ENCODE results near the gene ESRRB.

Gene ESRRB

DNA sequence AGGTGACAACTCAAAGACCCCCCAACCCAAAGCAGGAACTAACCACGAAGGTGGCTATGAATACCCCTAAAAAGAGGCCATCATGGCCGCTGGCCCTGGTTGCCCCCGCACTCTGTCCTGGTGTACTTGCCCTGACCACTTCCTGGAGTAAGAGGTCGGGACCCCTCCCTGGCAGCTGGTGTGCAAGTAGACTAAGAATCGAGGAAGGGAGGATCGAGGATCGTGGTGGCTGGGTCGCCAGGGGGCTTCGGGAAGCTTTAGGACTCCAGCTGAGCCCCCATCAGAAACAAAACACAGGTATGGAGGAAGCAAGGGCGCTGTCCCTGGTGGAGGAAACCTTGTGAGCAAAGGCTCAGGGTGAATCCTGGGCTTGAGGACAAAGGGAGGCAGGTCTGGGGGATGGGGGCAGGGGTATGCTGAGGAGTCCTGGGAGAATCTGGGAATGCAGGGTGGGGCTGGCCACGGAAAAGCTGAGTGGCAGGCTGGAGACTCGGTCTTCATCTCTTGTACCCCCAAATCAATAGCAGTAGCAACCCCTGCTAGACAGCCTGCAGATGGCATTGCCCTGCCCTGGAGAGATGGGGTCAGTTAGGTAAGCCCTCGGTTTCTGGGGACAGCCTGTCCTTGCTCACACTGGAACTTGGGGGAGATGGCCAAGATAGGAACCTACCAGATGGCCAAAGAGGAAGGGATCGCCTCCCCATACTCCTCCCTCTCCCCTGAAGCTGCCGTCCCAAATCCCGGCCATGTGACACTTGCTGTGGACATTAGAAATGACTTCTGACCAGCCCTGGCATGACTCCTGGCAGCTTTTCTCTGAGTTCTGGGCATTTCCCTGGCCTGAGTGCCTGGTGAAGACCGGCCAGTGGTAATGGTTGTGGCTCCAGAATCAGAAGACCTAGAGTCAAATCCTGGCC lies 45.3 kb upstream of the ESRRB start:
- no peak overlapping the region for H4K5ac ChIP-seq (ENCODE audit: low read length)
- no peak overlapping the region for H2BK120ac ChIP-seq (ENCODE audit: low read depth, low read length)
- no peaks in the 10 kb centered on the region for H3K27me3 ChIP-seq (ENCODE audit: insufficient read depth, low read length, poor library complexity)
- no peak overlapping the region for H3K4ac ChIP-seq (ENCODE audit: low read depth, low read length)
- H3K9ac ChIP-seq (ENCODE audit: low read length): no peak overlapping the region
- no peak overlapping the region for H3K18ac ChIP-seq (ENCODE audit: low read length)
- no peak overlapping the region for H4K8ac ChIP-seq (ENCODE audit: low read depth, low read length)
- no peaks in the 10 kb centered on the region for H3K79me1 ChIP-seq (ENCODE audit: low read length)
- H3K4me2 ChIP-seq (ENCODE audit: low read length): no peak overlapping the region
- no peak overlapping the region for H2AK5ac ChIP-seq (ENCODE audit: low read length)
- no CpG with 5 or more reads among the region's 17 CpGs for WGBS (ENCODE audit: extremely low coverage, insufficient coverage, low lambda C conversion rate)
- H2BK15ac ChIP-seq (replicated peaks; ENCODE audit: low read depth): no peak overlapping the region
- no peak overlapping the region for H3K56ac ChIP-seq (ENCODE audit: low read length)
- no peak overlapping the region for H3K4me3 ChIP-seq (ENCODE audit: low read length)
- H3K27ac ChIP-seq (ENCODE audit: low read depth, low read length): no peak overlapping the region
- no peaks in the 10 kb centered on the region for H3K79me2 ChIP-seq (ENCODE audit: control insufficient read depth, insufficient read depth, low read length)
- no peaks in the 10 kb centered on the region for H3K4me1 ChIP-seq (ENCODE audit: control insufficient read depth, low read depth, low read length)
- H3K23ac ChIP-seq (ENCODE audit: low read length): no peak overlapping the region
- no peaks in the 10 kb centered on the region for H3K36me3 ChIP-seq (ENCODE audit: control insufficient read depth, insufficient read depth, low read length)
- peak; percentile 32 for DNase-seq
- no peak overlapping the region for H2BK5ac ChIP-seq (ENCODE audit: low read length)

DNA sequence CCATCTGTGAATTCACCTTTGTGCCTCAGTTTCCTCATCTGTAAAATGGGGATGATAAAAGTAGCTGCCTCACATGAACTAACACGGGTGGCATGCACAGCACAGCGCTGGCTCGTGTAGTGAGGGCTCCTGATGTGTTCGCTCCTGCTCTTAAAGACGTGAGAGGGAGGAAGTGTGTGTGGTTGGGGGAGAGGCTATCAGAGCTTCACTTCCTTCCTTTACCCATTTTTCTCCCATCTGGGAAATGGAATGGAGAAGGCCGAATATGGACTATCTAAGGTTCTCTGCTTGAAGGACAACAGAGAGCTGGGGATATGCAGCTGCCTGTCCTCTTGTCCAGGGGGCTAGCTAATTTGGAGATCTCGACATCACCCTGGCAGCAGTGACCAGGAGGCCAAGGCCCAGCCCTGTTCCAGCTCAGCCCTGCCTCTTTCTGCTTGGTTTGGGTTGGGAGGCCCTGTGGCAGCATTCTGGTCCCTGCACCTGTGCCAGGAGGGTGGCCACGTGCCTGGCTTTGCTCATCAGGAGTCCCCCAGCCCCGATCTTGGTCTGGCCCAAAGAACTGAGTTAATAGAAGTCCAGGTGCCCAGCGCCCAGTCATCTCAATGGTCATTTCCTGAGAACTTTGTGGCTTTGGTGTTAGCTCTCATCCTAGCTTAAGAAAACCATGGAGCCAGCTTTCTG lies 44.5 kb upstream of the ESRRB start:
- no peak overlapping the region for H3K27ac ChIP-seq (ENCODE audit: low read depth, low read length)
- no peaks in the 10 kb centered on the region for H3K27me3 ChIP-seq (ENCODE audit: insufficient read depth, low read length, poor library complexity)
- no peak overlapping the region for H2BK5ac ChIP-seq (ENCODE audit: low read length)
- H3K9ac ChIP-seq (ENCODE audit: low read length): no peak overlapping the region
- no peak overlapping the region for H2BK120ac ChIP-seq (ENCODE audit: low read depth, low read length)
- H4K8ac ChIP-seq (ENCODE audit: low read depth, low read length): no peak overlapping the region
- no peaks in the 10 kb centered on the region for H3K79me1 ChIP-seq (ENCODE audit: low read length)
- H3K79me2 ChIP-seq (ENCODE audit: control insufficient read depth, insufficient read depth, low read length): no peaks in the 10 kb centered on the region
- no peak overlapping the region for H3K18ac ChIP-seq (ENCODE audit: low read length)
- H3K4me2 ChIP-seq (ENCODE audit: low read length): no peak overlapping the region
- no CpG with 5 or more reads among the region's 10 CpGs for WGBS (ENCODE audit: extremely low coverage, insufficient coverage, low lambda C conversion rate)
- no peak for DNase-seq
- H4K5ac ChIP-seq (ENCODE audit: low read length): no peak overlapping the region
- no peak overlapping the region for H2BK15ac ChIP-seq (replicated peaks; ENCODE audit: low read depth)
- no peak overlapping the region for H3K56ac ChIP-seq (ENCODE audit: low read length)
- H2AK5ac ChIP-seq (ENCODE audit: low read length): no peak overlapping the region
- no peak overlapping the region for H3K4me3 ChIP-seq (ENCODE audit: low read length)
- no peak overlapping the region for H3K23ac ChIP-seq (ENCODE audit: low read length)
- no peaks in the 10 kb centered on the region for H3K4me1 ChIP-seq (ENCODE audit: control insufficient read depth, low read depth, low read length)
- H3K36me3 ChIP-seq (ENCODE audit: control insufficient read depth, insufficient read depth, low read length): no peaks in the 10 kb centered on the region
- no peak overlapping the region for H3K4ac ChIP-seq (ENCODE audit: low read depth, low read length)

DNA sequence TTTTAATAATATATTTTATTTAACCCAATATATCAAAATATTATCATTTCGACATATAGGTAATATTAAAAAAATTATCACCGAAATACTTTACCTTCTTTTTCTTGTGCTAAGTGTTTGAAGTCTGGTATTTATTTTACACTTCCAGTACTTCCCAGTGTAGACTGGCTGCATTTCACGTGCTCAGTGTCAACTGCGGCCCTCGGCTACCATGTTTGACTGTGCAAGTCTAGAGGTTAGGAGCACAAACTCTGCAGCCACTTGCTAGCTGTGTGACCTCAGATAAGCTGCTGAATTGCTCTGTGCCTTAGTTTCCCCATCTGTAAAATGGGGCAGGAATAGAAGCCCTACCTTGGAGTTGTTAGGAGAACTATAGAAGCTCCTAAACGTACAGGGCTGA lies 42.3 kb upstream of the ESRRB start:
- H4K5ac ChIP-seq (ENCODE audit: low read length): no peak overlapping the region
- WGBS (ENCODE audit: extremely low coverage, insufficient coverage, low lambda C conversion rate): 100% methylated on average over 2 of the region's 6 CpGs
- no peak for DNase-seq

DNA sequence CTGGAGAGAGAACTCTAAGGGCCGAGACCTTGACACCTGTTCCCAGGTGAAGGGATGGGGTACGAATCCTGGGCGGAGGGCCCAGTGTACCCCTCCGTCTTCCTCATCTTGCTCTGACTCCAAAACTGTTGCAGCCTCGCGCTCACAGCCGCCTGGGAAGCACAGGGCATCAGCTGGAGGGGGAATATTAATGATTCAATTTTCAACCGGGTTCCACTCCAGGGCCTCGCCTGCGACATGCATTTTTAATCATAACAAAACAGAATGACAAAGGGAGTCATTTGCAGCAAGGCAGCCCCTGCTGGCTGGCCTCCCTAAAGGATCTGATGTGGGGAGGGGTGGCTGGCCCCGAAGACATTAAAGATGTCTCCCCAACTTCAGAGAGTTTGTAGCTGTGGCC lies 41.6 kb upstream of the ESRRB start:
- Histone ChIP-seq H3K4me3 (ENCODE audit: low read length) (no peak overlapping the region), H3K79me1 (ENCODE audit: low read length) (no peaks in the 10 kb centered on the region), H4K5ac (ENCODE audit: low read length) (no peak overlapping the region), H3K79me2 (ENCODE audit: control insufficient read depth, insufficient read depth, low read length) (no peaks in the 10 kb centered on the region), H3K4ac (ENCODE audit: low read depth, low read length) (no peak overlapping the region), H4K8ac (ENCODE audit: low read depth, low read length) (no peak overlapping the region), H3K27ac (ENCODE audit: low read depth, low read length) (no peak overlapping the region), H3K23ac (ENCODE audit: low read length) (no peak overlapping the region), H2AK5ac (ENCODE audit: low read length) (no peak overlapping the region), H2BK5ac (ENCODE audit: low read length) (no peak overlapping the region), H2BK15ac (replicated peaks; ENCODE audit: low read depth) (no peak overlapping the region), H3K9ac (ENCODE audit: low read length) (no peak overlapping the region), H3K18ac (ENCODE audit: low read length) (no peak overlapping the region), H3K56ac (ENCODE audit: low read length) (no peak overlapping the region), H2BK120ac (ENCODE audit: low read depth, low read length) (no peak overlapping the region), H3K27me3 (ENCODE audit: insufficient read depth, low read length, poor library complexity) (no peaks in the 10 kb centered on the region), H3K36me3 (ENCODE audit: control insufficient read depth, insufficient read depth, low read length) (no peaks in the 10 kb centered on the region), H3K4me1 (ENCODE audit: control insufficient read depth, low read depth, low read length) (no peaks in the 10 kb centered on the region), H3K4me2 (ENCODE audit: low read length) (no peak overlapping the region)
- no CpG with 5 or more reads among the region's 11 CpGs for WGBS (ENCODE audit: extremely low coverage, insufficient coverage, low lambda C conversion rate)
- DNase-seq: no peak

More for the DNA sequence above, 42.3 kb upstream of the ESRRB start:
- Histone ChIP-seq H3K27me3 (ENCODE audit: insufficient read depth, low read length, poor library complexity) (no peaks in the 10 kb centered on the region), H3K23ac (ENCODE audit: low read length) (no peak overlapping the region), H2BK120ac (ENCODE audit: low read depth, low read length) (no peak overlapping the region), H3K4me1 (ENCODE audit: control insufficient read depth, low read depth, low read length) (no peaks in the 10 kb centered on the region), H3K56ac (ENCODE audit: low read length) (no peak overlapping the region), H2BK5ac (ENCODE audit: low read length) (no peak overlapping the region), H3K9ac (ENCODE audit: low read length) (no peak overlapping the region), H2AK5ac (ENCODE audit: low read length) (no peak overlapping the region), H3K27ac (ENCODE audit: low read depth, low read length) (no peak overlapping the region), H2BK15ac (replicated peaks; ENCODE audit: low read depth) (no peak overlapping the region), H3K79me1 (ENCODE audit: low read length) (no peaks in the 10 kb centered on the region), H3K36me3 (ENCODE audit: control insufficient read depth, insufficient read depth, low read length) (no peaks in the 10 kb centered on the region), H3K18ac (ENCODE audit: low read length) (no peak overlapping the region), H3K79me2 (ENCODE audit: control insufficient read depth, insufficient read depth, low read length) (no peaks in the 10 kb centered on the region), H4K8ac (ENCODE audit: low read depth, low read length) (no peak overlapping the region), H3K4me2 (ENCODE audit: low read length) (no peak overlapping the region), H3K4me3 (ENCODE audit: low read length) (no peak overlapping the region), H3K4ac (ENCODE audit: low read depth, low read length) (no peak overlapping the region)

DNA sequence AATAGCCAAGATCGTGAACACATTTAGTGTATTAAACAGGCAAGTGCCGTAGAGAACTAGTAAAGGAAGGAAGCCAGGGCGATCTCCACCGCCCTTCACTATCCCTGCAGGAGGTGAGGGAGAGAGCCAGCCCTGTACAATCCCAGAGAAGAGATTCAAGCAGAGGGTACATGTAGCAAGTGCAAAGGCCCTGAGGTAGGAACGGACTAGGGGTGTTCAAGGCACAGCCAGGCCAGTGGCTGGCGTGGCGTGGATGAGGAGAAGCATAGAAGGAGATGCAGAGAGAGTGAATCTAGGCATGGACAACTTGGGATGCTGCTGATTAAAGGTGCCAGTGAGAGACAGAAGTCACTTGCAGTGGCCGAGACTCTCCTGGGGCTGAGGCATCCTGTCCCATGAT lies 39.1 kb upstream of the ESRRB start:
- no peak overlapping the region for H3K4me2 ChIP-seq (ENCODE audit: low read length)
- no peak overlapping the region for H3K18ac ChIP-seq (ENCODE audit: low read length)
- no CpG with 5 or more reads among the region's 8 CpGs for WGBS (ENCODE audit: extremely low coverage, insufficient coverage, low lambda C conversion rate)
- H2AK5ac ChIP-seq (ENCODE audit: low read length): no peak overlapping the region
- no peaks in the 10 kb centered on the region for H3K36me3 ChIP-seq (ENCODE audit: control insufficient read depth, insufficient read depth, low read length)
- H3K27me3 ChIP-seq (ENCODE audit: insufficient read depth, low read length, poor library complexity): no peaks in the 10 kb centered on the region
- H3K4ac ChIP-seq (ENCODE audit: low read depth, low read length): no peak overlapping the region
- H3K79me2 ChIP-seq (ENCODE audit: control insufficient read depth, insufficient read depth, low read length): no peaks in the 10 kb centered on the region
- H2BK15ac ChIP-seq (replicated peaks; ENCODE audit: low read depth): no peak overlapping the region
- no peak overlapping the region for H2BK5ac ChIP-seq (ENCODE audit: low read length)
- H2BK120ac ChIP-seq (ENCODE audit: low read depth, low read length): no peak overlapping the region
- no peak overlapping the region for H3K23ac ChIP-seq (ENCODE audit: low read length)
- no peak overlapping the region for H3K56ac ChIP-seq (ENCODE audit: low read length)
- H3K4me3 ChIP-seq (ENCODE audit: low read length): no peak overlapping the region
- H4K8ac ChIP-seq (ENCODE audit: low read depth, low read length): no peak overlapping the region
- H3K27ac ChIP-seq (ENCODE audit: low read depth, low read length): no peak overlapping the region
- H4K5ac ChIP-seq (ENCODE audit: low read length): no peak overlapping the region
- H3K4me1 ChIP-seq (ENCODE audit: control insufficient read depth, low read depth, low read length): no peaks in the 10 kb centered on the region
- no peaks in the 10 kb centered on the region for H3K79me1 ChIP-seq (ENCODE audit: low read length)
- H3K9ac ChIP-seq (ENCODE audit: low read length): no peak overlapping the region
- no peak for DNase-seq

All from mesendoderm (in vitro differentiated cells).